HG02943 (cell line): ENCODE measurements around the gene SSNA1.
"Not testable (repeated sequence)": the region's sequence is repeated elsewhere in the genome, so short reads cannot be mapped to it uniquely, and the experiment has no call there.

Experiments
- ATAC-seq: cut with Tn5 transposase; IDR thresholded peaks from one replicate; pipeline ENCODE4 v1.9.1; 2021; ENCODE audit warnings: mild to moderate bottlenecking, low read depth, moderate library complexity; ENCODE audit not compliant: unreplicated experiment

The SSNA1 gene

DNA sequence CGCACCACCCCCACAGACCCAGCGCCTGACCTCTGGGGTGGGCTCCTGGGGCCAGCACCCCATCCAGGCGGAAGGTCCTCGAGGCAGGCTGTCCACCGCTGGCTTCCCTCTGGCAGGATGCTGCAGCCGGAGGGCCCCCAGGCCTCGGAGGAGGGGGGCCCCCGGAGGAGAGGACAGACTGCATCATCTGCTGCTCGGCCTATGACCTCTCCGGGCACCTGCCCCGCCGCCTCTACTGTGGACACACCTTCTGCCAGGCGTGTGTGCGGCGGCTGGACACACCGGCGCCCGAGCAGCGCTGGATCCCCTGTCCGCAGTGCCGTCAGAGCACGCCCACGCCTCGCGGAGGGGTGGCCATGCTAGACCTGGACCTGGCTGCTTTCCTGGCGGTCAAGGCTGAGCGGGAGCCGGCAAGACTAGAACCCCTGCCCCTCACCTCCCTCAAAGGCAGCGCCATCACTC lies 40.1 kb downstream of the SSNA1 start:
- no peak for ATAC-seq

GRCh38 chr9:137228968-137229896 lies 40.8 kb downstream of the SSNA1 start:
- no peak for ATAC-seq

- no peak for ATAC-seq
These were observed 41.6 kb downstream of the SSNA1 start for GRCh38 chr9:137229903-137230704.

- no peak for ATAC-seq
These were observed 42.4 kb downstream of the SSNA1 start, which contains the start of gene SLC34A3 for GRCh38 chr9:137230705-137231371. TSS of gene SLC34A3 (plus strand) at chr9:137230901. CDS start at chr9:137231703, 802 bp downstream.

DNA sequence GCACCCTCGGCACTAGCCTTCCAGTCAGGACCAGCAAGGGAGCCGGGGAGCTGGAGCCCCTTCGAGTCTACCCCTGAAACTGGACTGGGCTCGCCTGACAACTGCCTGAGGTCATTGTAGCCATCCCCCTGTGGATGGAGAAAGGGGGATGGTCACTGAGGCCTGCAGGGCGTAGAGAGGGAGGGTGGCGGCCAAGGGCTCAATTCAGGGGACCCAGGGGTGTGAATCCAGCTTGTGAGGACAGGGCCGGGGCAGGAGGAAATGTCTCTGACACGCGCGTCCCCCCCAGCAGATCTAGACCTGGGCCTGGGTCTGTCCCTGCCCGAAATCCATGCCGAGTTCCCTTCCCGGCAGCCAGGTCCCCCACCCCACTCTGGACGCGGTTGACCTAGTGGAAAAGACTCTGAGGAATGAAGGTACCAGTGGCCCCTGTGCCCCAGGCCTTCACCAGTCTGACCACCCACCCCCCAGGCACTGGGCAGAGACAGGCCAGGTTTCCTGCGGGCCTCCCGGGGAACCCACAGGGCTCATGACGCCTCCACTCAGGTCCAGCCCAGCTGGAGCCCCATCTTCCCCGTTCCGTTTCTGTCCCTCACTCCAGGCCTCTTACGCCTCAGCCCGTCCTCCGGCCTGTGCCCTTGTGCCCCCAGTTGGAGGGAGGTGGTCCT lies 43.0 kb downstream of the SSNA1 start:
- ATAC-seq: no peak

DNA sequence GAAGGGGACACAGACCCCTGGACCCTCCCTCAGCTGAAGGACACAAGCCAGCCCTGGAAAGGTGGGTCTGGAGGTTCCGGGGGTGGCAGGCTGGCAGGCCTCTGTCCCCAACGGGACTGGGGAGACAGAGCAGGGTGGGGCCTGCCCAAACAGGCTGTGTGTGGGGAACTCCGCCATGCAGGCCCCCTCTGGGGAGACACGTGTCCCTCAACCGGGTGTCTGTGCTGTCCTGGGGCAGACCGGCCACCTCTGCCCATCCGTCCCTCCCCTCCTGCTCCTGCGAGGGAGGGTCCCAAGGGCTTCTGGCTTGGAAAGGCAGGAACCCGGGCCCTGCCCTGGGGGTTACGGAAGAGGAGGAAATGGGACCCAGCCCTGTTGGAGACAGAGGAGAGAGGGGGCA lies 43.6 kb downstream of the SSNA1 start:
- ATAC-seq: no peak

GRCh38 chr9:137232510-137232909 lies 44.0 kb downstream of the SSNA1 start:
- ATAC-seq: no peak

GRCh38 chr9:137233143-137233980 lies 44.9 kb downstream of the SSNA1 start:
- ATAC-seq: no peak

DNA sequence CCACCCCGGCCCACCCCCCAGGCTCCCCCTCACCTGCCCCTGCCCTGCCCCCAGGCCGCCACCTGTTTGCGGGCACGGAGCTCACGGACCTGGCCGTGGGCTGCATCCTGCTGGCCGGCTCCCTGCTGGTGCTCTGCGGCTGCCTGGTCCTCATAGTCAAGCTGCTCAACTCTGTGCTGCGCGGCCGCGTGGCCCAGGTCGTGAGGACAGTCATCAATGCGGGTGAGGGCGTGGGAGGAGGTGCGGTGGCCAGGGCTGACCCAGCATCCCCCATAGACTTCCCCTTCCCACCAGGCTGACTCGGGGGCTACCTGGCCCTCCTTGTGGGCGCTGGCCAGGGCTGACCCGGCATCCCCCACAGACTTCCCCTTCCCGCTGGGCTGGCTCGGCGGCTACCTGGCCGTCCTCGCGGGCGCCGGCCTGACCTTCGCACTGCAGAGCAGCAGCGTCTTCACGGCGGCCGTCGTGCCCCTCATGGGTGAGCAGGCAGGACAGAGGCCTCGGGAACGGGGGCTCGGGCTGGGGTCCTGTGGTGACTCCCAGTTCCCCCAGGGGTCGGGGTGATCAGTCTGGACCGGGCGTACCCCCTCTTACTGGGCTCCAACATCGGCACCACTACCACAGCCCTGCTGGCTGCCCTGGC lies 45.7 kb downstream of the SSNA1 start:
- no peak for ATAC-seq

- ATAC-seq: no peak
These were observed 46.4 kb downstream of the SSNA1 start for GRCh38 chr9:137234758-137235423.

DNA sequence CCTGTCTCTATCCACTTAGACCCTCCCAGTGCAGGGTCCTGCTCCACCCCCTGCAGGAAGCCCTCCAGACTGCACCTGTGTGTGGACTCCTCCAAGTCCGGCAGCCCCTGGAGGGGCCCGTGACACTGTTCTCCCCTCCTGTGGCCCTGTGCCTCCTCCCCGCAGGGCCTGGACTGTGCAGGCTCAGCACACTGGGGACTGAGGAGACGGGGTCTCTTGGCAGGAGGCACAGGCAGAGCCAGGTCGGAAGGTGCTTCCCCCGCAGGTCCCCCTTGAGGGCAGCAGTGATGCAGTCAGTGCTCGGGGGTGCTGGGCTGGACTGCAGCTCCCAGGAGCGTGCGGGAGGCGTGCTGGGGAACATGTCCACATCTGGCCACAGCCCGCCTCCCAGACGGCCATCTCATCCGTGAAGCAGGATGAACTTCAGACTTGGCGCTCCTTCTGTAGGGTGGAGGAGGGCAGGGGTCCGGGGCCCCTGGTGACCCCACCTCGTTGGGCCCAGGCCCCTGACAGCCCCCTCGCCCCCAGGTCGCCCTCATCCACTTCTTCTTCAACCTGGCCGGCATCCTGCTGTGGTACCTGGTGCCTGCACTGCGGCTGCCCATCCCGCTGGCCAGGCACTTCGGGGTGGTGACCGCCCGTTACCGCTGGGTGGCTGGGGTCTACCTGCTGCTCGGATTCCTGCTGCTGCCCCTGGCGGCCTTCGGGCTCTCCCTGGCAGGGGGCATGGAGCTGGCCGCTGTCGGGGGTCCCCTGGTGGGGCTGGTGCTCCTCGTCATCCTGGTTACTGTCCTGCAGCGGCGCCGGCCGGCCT lies 47.2 kb downstream of the SSNA1 start:
- ATAC-seq: no peak

DNA sequence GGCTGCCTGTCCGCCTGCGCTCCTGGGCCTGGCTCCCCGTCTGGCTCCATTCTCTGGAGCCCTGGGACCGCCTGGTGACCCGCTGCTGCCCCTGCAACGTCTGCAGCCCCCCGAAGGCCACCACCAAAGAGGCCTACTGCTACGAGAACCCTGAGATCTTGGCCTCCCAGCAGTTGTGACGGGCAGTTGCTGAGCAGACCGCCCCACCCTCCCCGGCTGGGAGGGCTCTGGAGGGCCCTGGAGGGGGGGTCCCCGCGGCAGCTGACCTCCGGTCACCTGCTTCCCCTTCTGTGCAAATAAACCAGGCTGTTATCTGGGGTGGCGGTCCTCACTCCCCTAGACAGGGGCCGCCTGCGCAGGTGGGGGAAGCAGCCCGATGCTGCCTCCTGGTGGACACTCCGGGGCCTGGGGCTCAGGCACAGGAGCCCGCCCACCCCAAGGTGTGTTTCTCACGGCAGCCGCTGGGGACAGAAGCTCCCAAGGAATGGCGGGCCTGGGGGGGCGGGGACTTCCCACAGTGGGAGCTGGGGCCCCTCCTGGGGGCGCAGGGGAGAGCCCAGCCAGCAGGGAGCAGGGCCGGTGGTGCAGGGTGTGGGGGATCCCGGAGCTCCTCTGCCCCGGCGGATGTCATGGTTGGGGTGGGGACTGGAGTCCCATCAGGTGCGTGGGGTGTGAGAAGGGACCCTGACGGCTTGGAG lies 47.9 kb downstream of the SSNA1 start:
- no peak for ATAC-seq

DNA sequence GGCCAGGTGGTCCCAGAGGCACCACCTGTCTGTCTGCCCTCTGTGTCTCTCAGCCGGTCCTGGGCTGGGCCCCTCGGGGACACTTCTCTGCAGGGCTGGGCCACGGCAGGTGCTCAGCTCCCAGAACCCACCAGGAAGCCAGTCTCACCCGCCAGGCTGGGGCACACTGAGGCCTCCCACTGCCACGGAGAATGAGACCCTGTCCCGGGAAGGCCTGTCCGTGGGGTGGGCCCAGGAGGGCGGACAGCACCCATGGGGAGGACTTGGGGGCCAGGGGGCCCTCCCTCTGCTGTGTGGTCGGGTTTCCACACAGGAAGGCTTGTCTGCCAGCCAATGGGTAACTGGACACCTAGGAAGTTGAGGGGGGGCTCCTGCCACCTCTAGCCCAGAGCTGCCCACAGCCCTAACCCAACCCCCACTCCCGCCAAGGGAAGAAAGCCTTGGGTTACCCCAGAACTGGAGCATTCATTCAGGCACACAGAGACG lies 48.5 kb downstream of the SSNA1 start:
- no peak for ATAC-seq

DNA sequence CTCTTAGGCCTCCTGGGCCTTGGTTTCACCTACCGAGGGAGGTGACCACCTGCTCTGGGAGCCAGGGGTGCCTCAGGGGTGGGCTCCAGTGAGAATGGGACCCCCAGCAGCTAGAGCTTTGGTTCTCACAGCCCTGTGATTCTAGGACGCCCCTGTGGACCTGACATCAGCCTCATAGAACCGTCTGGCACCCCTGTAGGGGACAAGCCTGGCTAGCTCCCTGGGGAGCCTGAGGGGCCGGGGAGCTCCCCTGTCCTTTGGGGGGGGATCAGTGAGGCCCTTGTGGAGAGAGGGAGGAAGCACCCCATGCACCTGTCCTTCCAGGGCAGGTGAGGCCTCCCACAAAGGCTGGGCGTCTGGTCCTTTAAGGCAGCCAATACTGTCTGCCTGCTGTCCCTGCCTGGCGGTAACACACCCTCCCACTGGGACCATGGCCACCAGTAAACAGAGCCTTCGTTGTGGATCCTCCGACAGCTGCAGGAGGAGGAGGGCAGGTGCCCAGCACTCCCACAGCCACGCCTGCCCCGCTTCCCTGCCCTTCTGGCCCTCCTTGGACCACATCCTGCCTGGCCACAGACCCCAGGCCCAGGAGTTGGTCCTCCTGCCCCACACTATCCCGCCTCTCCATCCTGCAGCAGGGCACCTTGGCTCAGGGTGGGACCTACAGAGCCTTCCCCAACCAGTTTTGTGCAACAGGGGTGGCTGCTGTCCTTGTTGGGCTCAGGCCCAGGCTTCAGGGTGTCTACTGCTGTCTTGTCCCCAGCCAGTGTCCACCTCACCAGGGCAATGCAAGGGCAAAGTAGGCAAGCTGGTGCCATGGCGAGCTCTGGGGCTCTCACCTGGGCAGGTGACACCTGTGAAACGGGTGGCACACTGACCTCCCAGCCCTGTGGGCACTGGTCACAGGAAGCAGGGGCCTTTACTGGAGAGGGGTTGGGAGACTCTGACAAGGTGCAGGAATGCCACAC lies 49.6 kb downstream of the SSNA1 start:
- ATAC-seq: no peak

DNA sequence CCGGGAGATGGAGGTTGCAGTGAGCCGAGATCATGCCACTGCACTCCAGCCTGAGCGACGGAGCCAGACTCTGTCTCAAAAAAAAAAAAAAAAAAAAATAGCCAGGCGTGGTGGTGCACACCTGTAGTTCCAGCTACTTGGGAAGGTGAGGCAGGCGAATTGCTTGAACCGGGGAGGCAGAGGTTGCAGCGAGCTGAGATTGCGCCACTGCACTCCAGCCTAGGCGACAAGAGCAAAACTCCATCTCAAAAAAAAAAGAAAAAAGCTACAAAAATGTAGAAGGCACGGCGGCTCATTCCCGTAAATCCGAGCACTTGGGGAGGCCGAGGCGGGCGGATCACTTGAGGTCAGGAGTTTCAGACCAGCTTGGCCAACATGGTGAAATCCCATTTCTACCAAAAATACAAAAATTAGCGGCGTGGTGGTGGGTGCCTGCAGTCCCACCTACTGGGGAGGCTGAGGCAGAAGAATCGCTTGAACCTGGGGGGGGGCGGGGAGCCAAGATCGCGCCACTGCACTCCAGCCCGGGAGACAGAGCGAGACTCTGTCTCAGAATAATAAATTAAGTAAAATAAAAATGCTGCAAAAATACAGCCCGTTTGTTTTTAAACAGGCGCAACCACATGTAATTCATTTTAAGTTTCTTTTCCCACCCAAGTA lies 51.2 kb downstream of the SSNA1 start:
- ATAC-seq: not testable (repeated sequence)
